Astrocyte (in vitro differentiated cells and primary cell): ENCODE results near the gene CFAP119.

Experiments used
- CTCF ChIP-seq: IDR thresholded peaks from 2 replicates; pipeline ENCODE4 v1.5.1; 2011; ENCODE audit warnings: low read depth, mild to moderate bottlenecking, inconsistent platforms, low read length, moderate library complexity; ENCODE audit not compliant: insufficient read depth
- EZH2 ChIP-seq: IDR thresholded peaks from 2 replicates; pipeline ENCODE4 v1.6.1; 2012; ENCODE audit warnings: mild to moderate bottlenecking, low read length, inconsistent platforms; ENCODE audit not compliant: insufficient read depth

DNA sequence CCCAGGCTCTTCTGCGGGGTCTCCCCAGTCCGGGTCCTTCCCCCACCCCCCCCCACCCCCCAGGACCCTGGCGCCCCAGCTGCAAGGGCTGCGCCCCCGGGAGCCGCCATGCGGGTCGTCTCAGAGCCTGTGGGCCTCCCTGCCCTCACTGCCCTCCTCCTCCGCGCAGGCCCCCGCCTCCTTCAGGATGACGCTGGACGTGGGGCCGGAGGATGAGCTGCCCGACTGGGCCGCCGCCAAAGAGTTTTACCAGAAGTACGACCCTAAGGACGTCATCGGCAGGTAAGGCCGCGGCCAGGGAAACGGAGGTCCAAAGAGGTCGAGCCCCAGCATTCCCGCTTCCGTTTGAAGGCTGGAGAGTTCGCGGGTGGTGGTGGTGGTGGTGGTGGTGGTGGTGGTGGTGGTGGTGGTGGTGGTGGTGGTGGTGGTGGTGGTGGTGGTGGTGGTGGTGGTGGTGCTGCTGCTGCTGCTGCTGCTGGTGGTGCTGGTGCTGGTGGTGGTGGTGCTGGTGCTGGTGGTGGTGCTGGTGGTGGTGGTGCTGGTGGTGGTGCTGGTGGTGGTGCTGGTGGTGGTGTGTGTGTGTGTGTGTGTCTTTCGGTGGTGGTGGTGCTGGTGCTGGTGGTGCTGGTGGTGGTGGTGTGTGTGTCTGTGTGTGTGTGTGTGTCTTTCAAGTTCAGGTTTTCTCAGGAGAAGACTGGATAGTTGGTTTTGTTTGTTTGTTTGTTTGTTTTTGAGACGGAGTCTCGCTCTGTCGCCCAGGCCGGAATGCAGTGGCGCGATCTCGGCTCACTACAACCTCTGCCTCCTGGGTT, 13.0 kb downstream of the CFAP119 start:
- TF ChIP-seq CTCF (no peak), EZH2 (no peak)
